ENCODE results near the gene VBP1. TPM values are rescaled to one million over a fixed set of nuclear protein-coding genes. Genes with fewer than 3 reads are reported as not detected.

The VBP1 gene
- total RNA-seq, 1 donor from 2014 or later = 217 TPM

DNA sequence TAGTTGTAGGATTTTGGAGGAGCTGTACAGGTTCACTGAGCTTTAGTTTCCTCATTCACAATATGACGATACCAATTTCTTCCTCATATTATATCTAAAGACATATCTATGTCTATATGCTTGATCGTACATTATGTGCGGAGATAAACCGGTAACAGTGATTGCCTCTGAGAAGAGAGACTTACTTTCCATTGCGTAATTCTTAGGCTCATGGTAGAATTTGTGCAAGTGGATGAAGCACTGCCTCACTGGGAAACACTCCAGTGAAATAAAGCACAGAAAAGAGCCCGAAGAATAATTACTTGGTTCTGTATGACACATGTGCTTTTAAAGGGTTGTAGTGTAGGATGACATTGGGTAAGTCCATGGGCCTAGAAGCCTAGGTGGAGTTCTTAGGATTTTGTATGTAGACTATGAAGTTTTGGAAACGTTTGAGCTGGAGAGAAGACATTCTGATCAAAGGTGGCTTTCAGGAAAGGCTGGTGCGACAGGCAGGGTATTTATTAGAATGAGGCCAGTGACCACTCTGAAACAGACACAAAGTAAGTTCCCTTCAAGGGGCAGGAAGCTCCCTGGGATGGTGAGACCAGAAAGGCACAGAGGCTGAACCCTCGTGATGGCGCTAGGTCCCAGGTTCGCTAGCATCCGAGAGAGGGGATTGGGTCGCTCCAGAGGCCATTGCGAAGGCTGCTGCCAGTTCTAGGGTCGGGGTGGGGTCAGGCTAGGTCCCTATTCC is 649 bp upstream of the VBP1 start:
- no peak overlapping the region for H3K27ac ChIP-seq
- H3K9me3 Mint-ChIP-seq = peaks cover 2% of the 10 kb centered on the region
- peak overlapping the region; percentile 66 for H3K4me2 ChIP-seq
- peak overlapping the region; percentile 98 for H3K4me3 Mint-ChIP-seq
- peaks cover 11% of the 10 kb centered on the region for H3K4me1 Mint-ChIP-seq
- H3K27ac Mint-ChIP-seq = peak overlapping the region; percentile 95
- H3F3A ChIP-seq (ENCODE audit: low read depth) = peaks cover 4% of the 10 kb centered on the region
- peaks cover 14% of the 10 kb centered on the region for H3K36me3 ChIP-seq
- peaks cover 4% of the 10 kb centered on the region for H3K36me3 Mint-ChIP-seq
- no peaks in the 10 kb centered on the region for H3K27me3 ChIP-seq
- no peak overlapping the region for H3K9ac ChIP-seq
- peak overlapping the region; percentile 88 for H3K4me3 ChIP-seq
- peaks cover 43% of the 10 kb centered on the region for H3K79me2 ChIP-seq (ENCODE audit: low read depth)
- peaks cover 8% of the 10 kb centered on the region for H3K4me1 ChIP-seq
- H3K27me3 Mint-ChIP-seq (ENCODE audit: insufficient read depth, low read depth) = no peaks in the 10 kb centered on the region
- H3K9me3 ChIP-seq (ENCODE audit: low read depth) = peaks cover 12% of the 10 kb centered on the region
- H2AFZ ChIP-seq (replicated peaks) = no peak overlapping the region
- TF ChIP-seq EZH2 (IDR thresholded peaks at IDR 0.05) (no peak), CTCF (IDR thresholded peaks at IDR 0.05) (no peak)
- H4K20me1 ChIP-seq (ENCODE audit: low read depth) = peaks cover 17% of the 10 kb centered on the region
- DNase-seq (ENCODE audit: low spot score) = no peak

DNA sequence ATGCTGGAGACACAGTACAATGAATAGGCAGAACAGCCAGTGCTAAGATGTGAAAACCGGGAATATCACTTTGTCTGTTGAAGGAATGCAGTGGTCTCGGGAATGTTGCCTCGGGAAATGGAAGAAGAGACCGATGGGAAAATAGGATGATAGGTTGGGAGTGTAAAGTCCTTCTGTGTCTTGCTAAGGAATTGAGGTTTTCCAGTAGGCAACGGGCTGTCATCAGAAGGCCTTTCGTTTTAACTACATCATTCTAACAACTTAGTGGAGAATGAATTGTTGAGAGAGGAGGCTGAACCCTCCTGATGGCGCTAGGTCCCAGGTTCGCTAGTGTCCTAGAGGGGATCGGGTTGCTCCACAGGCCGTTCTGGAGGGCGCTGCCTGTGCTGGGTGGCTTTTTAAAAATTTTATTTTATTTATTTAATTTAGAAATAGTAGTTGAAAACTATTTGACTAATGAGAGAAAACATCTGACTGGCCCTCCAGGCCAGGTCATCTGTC is 730 bp downstream of the VBP1 start:
- Histone ChIP-seq H3F3A (ENCODE audit: low read depth) (peaks cover 4% of the 10 kb centered on the region), H3K79me2 (ENCODE audit: low read depth) (peaks cover 57% of the 10 kb centered on the region), H3K27ac (peak overlapping the region; percentile 74), H3K4me3 (peak overlapping the region; percentile 88), H3K27me3 (no peaks in the 10 kb centered on the region), H3K9ac (peak overlapping the region; percentile 93), H3K4me1 (peaks cover 8% of the 10 kb centered on the region), H3K9me3 (ENCODE audit: low read depth) (peaks cover 12% of the 10 kb centered on the region), H3K4me2 (peak overlapping the region; percentile 84), H2AFZ (replicated peaks) (no peak overlapping the region), H3K36me3 (peaks cover 18% of the 10 kb centered on the region), H4K20me1 (ENCODE audit: low read depth) (peaks cover 17% of the 10 kb centered on the region)
- H3K9me3 Mint-ChIP-seq = peaks cover 8% of the 10 kb centered on the region
- TF ChIP-seq EZH2 (IDR thresholded peaks at IDR 0.05) (no peak), CTCF (IDR thresholded peaks at IDR 0.05) (no peak), EZH2phosphoT487 (IDR thresholded peaks at IDR 0.05) (no peak)
- H3K27me3 Mint-ChIP-seq (ENCODE audit: insufficient read depth, low read depth) = peaks cover 3% of the 10 kb centered on the region
- peaks cover 11% of the 10 kb centered on the region for H3K4me1 Mint-ChIP-seq
- H3K4me3 Mint-ChIP-seq = peak overlapping the region; percentile 98
- peak; percentile 19 for DNase-seq (ENCODE audit: low spot score)
- H3K27ac Mint-ChIP-seq = peak overlapping the region; percentile 87
- peaks cover 12% of the 10 kb centered on the region for H3K36me3 Mint-ChIP-seq

DNA sequence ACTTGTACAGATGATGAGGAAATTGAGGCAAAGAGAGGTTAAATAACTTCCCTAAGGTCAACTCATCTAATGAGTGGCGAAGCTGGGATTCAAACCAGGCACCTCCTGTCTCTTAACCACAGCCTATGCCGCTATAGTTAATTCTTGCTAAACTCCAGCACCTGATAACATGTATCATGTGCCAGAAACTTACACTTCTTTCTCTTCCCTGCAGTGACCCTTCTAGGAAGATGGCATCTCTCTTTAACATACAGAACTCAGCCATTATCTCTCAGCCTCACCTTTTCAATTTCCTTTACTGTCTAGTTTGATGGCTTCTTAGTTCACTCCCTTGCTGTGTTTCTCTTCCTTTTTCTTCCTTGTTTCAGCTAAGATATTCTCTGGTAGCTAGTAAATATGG is 2.5 kb downstream of the VBP1 start:
- H2AFZ ChIP-seq (replicated peaks) = no peak overlapping the region

More for the DNA sequence above, 2.5 kb downstream of the VBP1 start:
- no peak overlapping the region for H3K4me3 ChIP-seq
- peak overlapping the region; percentile 46 for H3K4me3 Mint-ChIP-seq
- H3K4me2 ChIP-seq = no peak overlapping the region
- peaks cover 8% of the 10 kb centered on the region for H3K4me1 ChIP-seq
- H3K27ac Mint-ChIP-seq = no peak overlapping the region
- peaks cover 17% of the 10 kb centered on the region for H4K20me1 ChIP-seq (ENCODE audit: low read depth)
- H3K4me1 Mint-ChIP-seq = peaks cover 11% of the 10 kb centered on the region
- peaks cover 17% of the 10 kb centered on the region for H3K9me3 ChIP-seq (ENCODE audit: low read depth)
- peaks cover 18% of the 10 kb centered on the region for H3K36me3 ChIP-seq
- no peak overlapping the region for H3K9ac ChIP-seq
- no peak for TF ChIP-seq EZH2phosphoT487 (IDR thresholded peaks at IDR 0.05)
- no peak for TF ChIP-seq CTCF (IDR thresholded peaks at IDR 0.05)
- H3F3A ChIP-seq (ENCODE audit: low read depth) = peaks cover 4% of the 10 kb centered on the region
- no peak for DNase-seq (ENCODE audit: low spot score)
- H3K79me2 ChIP-seq (ENCODE audit: low read depth) = peaks cover 62% of the 10 kb centered on the region
- peaks cover 18% of the 10 kb centered on the region for H3K9me3 Mint-ChIP-seq
- H3K27ac ChIP-seq = no peak overlapping the region
- H3K36me3 Mint-ChIP-seq = peaks cover 20% of the 10 kb centered on the region
- no peaks in the 10 kb centered on the region for H3K27me3 ChIP-seq
- H3K27me3 Mint-ChIP-seq (ENCODE audit: insufficient read depth, low read depth) = peaks cover 3% of the 10 kb centered on the region
